Measurements from ENCODE around the gene MMP1.

The MMP1 gene

GRCh38 chr11:102802341-102802740 is 4.4 kb upstream of the MMP1 start:
- no peak for DNase-seq

- no peak for DNase-seq
Measured at GRCh38 chr11:102800767-102801166, 2.8 kb upstream of the MMP1 start.

GRCh38 chr11:102799681-102800340 is 1.9 kb upstream of the MMP1 start:
- DNase-seq = no peak

GRCh38 chr11:102794382-102794781 is 3.6 kb downstream of the MMP1 start:
- DNase-seq = no peak

GRCh38 chr11:102793677-102794290 is 4.2 kb downstream of the MMP1 start:
- DNase-seq = no peak

GRCh38 chr11:102792604-102793003 is 5.4 kb downstream of the MMP1 start:
- no peak for DNase-seq

GRCh38 chr11:102791271-102792036 is 6.5 kb downstream of the MMP1 start:
- no peak for DNase-seq

- DNase-seq = no peak
Measured at GRCh38 chr11:102788334-102788995, 9.5 kb downstream of the MMP1 start.

- no peak for DNase-seq
Measured at GRCh38 chr11:102784380-102784779, 13.6 kb downstream of the MMP1 start.

GRCh38 chr11:102783720-102784119 is 14.2 kb downstream of the MMP1 start:
- DNase-seq = no peak

- DNase-seq = no peak
Measured at GRCh38 chr11:102783016-102783415, 14.9 kb downstream of the MMP1 start.

GRCh38 chr11:102781676-102782075 is 16.3 kb downstream of the MMP1 start:
- no peak for DNase-seq

- DNase-seq = no peak
Measured at GRCh38 chr11:102780491-102780918, 17.5 kb downstream of the MMP1 start, which contains the start of gene MMP10. MMP10 (minus strand) TSS chr11:102780628; CDS start chr11:102780591, 37 bp downstream.

- no peak for DNase-seq
Measured at GRCh38 chr11:102776454-102776853, 21.5 kb downstream of the MMP1 start.

- no peak for DNase-seq
Measured at GRCh38 chr11:102773386-102773785, 24.6 kb downstream of the MMP1 start.

- DNase-seq = no peak
Measured at GRCh38 chr11:102771351-102771750, 26.6 kb downstream of the MMP1 start.

GRCh38 chr11:102770191-102770590 is 27.8 kb downstream of the MMP1 start:
- no peak for DNase-seq

GRCh38 chr11:102767800-102768199 is 30.2 kb downstream of the MMP1 start:
- no peak for DNase-seq

- DNase-seq = no peak
Measured at GRCh38 chr11:102763440-102763839, 34.5 kb downstream of the MMP1 start.

GRCh38 chr11:102762361-102762767 is 35.6 kb downstream of the MMP1 start:
- no peak for DNase-seq

GRCh38 chr11:102761646-102762238 is 36.2 kb downstream of the MMP1 start:
- no peak for DNase-seq

- no peak for DNase-seq
Measured at GRCh38 chr11:102760344-102761035, 37.5 kb downstream of the MMP1 start.
